DMS53 (cell line): Measurements from ENCODE around the gene MAML3.

Experiments
- DNase-seq: peaks from one replicate; lab custom pipeline; 2025; lab: John Stamatoyannopoulos, UW

The MAML3 gene

DNA sequence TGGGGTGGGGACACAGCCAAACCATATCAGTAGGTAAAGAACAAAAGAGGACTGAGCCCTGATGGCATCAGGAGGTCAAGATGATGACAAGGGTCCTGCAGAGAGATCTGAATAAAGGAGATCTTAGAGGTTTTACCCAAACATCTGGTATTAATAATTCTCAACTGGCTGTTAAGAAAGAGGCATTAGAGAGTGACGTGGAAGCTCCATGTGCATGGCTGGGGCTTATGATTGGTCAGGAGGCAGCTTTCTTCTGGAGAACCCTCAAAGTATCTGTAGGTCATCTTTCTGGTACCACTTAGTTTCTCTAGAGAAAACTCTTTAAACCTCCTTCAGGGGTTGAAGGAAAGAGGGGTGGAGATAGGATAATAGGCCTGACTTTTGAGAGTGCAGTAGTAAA, 469.6 kb downstream of the MAML3 start:
- no peak for DNase-seq

DNA sequence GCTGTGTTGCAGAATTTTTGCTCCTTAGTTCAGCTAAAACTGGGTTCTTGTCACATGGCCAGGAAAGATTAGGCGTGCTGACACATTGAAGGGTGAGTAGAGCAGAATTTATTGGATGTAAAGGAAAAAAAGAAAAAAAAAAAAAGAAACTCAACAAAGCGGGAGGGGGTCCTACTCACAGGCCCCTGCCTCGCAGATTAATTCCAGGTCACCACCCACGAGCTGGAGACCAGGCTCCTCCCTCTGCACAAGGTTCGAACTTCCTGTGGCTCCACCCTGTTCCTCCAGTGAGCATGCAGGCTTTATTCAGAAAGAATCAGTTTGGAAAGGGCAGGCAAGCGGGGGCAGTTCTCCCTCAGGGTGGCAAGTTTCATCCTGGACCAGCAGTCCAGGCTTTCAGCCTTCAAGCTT, 471.2 kb downstream of the MAML3 start:
- no peak for DNase-seq

DNA sequence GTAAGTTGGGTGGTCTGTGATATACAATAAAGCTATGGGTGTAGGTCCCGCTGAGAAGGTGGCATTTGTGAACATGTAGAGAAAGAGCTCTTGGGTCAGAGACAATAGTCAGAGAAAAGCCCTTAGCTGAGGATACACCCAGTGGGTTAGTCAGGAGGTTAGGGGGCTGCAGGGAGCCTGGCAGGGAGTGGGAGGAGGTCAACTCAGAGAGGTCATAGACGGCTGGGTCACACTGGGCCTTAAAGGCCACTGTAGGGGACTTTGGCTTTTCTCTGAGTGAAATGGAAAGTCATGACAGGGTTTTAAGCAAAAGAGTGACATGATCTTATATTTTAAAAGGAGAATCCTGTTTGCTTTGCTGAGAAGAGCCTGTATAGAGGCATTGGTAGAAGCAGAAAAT, 471.7 kb downstream of the MAML3 start:
- DNase-seq, result no peak

DNA sequence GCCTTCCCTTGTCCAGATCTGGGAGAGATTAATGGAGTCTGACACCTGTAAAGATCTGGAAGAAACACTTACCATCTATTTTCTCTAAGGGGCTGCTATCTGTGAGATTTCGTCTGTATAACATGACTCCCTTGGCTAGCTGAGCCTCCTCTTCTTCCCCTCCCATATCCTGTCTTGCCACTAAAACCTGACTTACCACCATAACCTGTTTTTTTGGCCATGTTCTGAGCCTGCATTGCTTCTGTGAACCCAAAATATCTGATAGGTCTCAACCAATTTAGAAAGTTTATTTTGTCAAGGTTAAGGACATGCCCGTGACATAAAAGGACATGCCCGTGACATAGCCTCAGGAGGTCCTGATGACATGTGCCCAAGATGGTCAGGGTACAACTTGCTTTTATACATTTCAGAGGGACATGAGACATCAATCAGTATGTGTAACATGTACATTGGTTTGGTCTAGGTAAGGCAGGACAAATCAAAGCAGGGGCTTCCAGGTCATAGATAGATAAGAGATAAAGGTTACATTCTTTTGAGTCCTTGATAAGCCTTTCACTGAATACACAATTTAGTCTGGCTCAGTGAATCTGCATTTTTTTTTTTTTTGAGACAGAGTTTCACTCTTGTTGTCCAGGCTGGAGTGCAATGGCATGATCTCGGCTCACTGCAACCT, 476.9 kb downstream of the MAML3 start:
- no peak for DNase-seq

DNA sequence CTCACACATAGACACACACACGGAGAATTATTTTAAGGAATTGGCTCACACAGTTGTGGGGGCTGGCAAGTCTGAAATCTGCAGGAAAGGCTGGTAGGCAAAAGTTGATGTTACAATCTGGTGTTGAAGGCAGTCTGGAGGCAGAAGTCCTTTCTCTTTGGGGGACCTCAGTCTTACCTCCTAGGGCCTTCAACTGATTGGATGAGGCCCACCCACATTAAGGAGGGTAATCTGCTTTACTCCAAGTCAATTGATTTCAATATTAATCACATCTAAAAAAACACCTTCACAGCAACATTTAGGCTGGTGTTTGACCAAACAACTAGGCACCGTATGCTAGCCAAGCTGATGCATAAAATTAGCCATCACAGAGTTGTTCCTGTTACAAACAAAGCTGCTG, 477.6 kb downstream of the MAML3 start:
- no peak for DNase-seq

DNA sequence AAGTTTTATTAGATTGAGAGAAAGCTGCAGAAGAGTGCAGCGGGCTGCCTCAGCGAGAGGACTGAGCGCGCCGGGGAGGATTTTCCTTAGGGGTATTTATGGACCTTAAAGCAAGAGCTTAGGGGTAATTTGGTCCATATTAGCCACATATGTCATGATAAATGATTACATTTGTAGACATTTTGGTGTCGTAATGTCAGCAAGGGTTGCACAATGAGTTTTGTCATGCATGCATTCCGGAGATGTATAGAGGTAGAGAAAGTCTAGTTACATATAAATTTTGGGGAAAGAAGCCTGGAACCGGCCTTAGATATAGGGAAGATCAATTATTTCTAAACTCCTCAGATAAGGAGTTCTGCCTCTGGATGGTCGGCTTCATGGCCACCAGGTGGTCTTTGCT, 478.3 kb downstream of the MAML3 start:
- DNase-seq, result no peak

DNA sequence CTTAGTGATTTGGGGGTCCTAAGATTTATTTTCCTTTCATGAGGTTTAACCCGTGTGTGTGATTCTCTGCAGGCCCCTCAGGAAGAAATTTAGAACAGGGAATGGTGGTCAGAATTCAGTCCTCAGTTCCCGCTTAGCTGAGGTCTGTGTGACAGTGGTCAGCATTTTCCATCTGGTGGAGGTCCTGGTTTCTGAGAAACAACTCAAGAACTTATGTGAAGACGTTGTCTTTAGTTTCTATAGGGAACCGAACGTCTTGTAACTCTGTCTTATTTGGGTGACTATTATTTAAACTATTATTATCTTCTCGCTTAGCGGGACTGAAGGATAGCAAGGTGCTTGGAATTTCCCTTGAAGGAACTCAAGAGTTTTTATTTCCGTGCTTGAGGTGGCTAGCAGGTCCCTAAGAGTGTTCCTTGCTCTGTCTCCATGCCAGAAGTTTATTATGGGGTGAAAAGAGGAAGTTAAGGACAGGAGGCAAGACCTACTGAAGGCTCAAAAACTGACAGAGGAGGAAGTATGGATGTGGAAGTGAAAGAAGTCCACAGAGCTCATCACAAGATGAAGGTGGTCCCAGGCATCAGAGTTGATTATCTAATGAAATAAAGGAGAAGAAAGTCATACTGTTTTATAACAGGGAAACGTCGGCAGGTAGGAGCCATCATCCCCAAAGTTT, 479.0 kb downstream of the MAML3 start:
- no peak for DNase-seq

DNA sequence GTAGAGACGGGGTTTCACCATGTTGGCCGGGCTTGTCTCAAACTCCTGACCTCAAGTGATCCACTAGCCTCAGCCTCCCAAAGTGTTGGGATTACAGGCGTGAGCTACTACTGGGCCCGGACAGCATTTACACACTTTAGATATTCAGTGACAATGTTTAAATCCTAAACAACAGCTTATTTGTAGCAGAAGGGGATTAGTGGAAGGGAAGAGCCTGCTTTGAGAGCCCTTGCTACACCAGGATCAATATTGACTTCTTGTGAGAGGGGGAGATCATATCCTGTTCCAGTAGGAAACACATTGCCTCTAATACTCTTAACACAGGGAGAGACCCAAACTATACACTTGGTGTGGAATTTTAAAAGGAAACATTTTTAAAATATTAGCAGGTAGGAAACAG, 481.3 kb downstream of the MAML3 start:
- DNase-seq, result peak; percentile 8

DNA sequence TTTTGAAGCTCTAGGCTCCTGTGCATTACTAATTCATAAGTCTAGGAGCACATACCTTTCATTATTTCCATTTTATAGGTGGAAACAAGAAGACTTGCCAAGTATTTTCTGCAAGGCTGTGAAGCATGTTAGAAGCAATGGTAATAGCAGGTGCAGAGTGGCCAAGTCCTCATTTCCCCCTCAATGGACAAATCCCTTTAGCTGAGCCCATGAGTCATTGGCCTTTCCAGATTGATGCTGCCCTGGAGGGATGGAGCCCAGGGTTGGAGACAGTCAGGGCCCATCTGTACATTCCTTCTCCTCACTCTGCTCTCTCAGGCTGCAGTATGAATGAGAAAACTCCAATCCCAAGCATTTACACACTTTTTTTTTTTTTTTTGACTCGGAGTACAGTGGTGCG, 481.8 kb downstream of the MAML3 start:
- DNase-seq, result no peak

DNA sequence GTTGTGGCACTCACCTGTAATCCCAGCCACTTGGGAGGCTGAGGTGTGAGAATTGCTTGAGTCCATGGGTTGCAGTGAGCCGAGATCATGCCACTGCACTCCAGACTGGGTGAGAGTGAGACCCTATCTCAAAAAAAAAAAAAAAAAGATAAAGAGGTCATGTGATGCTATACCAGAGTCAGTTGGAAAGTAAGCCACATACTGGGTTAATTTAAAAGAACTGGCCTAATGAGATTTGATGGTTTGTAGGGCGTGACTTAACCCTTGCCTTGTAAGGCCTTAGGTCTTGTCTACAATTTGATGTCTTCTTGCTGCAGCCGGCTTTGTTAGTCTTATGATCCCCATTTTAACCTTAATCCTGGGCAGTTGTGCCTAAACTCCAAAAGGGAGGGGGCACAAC, 483.2 kb downstream of the MAML3 start:
- no peak for DNase-seq

DNA sequence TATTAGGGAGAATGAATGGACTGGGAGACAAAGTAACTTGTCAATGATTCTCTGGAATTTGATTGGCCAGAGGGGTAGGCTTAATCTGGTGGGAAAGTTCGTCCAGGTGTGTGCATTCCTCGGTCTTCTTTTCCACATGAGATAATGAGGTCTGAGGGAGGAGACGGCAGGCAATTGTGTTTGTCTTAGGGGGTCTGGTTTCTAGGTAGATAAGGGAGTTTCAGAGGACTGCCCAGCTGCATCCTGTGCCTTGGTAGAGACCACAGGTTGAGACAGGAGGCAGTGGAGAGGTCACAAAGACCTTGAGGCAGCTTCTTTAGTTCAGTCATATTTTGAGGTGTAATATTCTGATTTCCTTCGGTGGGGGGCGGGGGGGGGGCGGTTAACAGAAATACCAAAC, 484.1 kb downstream of the MAML3 start:
- DNase-seq, result no peak

DNA sequence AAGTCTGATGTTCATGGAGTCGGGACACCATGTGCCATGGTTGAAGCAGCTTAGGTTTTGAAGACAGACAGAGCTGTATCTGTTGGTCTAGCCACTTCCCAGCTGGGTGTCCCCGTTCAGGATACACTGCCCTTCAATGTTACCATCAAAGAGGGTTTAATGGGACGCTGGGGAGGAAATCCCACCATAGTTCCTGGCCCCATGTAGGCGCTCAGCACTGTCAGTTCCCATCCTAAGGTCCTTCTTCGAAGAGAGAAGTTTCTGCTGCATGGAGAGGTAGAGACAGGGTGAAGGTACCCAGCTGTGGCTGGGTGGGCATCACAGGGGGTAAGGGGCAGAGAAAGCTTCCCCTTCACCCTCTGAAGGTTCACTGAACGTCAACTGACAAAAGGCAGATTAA, 484.6 kb downstream of the MAML3 start:
- DNase-seq, result no peak

DNA sequence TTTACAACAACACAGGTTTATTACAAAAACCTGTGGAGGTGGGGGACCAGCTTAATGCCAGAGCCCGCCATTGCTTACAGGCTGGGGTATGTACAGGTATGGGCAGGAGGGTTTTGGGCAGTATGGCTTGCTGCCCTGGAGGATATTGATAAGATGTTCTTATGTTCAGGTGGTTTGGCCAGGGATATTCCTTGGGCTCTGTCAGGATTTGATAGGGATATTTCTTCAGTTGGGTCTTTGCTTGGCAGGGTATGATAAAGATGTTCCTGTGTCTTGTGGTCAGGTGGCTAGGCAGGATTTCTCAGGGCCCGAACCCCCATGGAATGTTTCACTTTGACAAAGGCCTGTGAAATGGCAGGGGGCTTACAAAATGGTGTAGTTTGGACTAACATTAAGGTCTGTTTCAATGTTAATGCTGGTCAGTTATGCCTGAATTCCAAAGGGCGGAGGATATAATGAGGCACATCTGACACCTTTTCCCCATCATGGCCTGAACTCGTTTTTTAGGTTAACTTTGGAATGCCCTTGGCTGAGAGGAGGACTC, 485.3 kb downstream of the MAML3 start:
- DNase-seq, result no peak

DNA sequence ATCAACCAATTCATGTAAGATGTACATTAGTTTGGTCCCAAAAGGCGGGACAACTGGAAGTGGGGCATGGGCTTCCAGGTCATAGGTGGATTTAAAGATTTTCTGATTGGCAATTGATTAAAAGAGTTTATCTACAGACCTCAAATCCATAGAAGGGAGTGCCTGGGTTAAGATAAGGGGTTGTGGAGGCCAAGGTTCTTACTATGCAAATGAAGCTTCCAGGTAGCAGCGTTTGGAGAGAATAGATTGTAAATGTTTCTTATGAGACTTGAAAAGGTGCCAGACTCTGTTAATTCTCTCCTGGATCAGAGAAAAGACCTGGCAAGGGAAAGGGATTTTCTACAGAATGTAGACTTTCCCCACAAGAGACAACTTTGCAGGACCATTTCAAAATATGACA, 485.9 kb downstream of the MAML3 start:
- no peak for DNase-seq
